ENCODE data around the gene WWOX. TPM values are rescaled to one million over a fixed set of nuclear protein-coding genes. Genes with fewer than 3 reads are reported as not detected.

The WWOX gene
- total RNA-seq, 1 donor from 2014 or later = 43.2 TPM

DNA sequence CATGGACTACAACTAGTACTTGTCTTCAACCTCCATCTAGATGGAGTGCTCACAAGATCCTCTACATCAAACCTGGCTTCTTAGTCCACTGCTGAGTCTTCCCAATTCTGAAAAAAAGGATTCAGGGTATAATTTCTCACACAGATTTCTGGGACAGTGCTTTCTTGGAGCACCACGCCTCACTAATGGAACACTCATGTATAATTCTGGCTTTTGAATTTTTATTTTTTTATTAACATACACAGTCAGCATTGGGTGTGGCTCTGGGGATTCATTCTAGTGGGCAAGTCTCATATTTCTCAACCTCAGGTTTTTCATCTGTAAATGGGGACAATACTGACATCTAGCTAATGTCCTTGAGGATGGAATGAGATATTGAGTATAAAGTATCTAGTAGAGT lies 696.0 kb downstream of the WWOX start:
- Mint-ChIP-seq H3K4me1 (ENCODE audit: low read depth) (no peaks in the 10 kb centered on the region), H3K27me3 (no peaks in the 10 kb centered on the region), H3K27ac (no peak overlapping the region), H3K4me3 (ENCODE audit: low read depth) (no peak overlapping the region), H3K9me3 (ENCODE audit: low read depth) (no peaks in the 10 kb centered on the region), H3K36me3 (ENCODE audit: insufficient read depth) (no peaks in the 10 kb centered on the region)
- TF ChIP-seq, protein P1, sequence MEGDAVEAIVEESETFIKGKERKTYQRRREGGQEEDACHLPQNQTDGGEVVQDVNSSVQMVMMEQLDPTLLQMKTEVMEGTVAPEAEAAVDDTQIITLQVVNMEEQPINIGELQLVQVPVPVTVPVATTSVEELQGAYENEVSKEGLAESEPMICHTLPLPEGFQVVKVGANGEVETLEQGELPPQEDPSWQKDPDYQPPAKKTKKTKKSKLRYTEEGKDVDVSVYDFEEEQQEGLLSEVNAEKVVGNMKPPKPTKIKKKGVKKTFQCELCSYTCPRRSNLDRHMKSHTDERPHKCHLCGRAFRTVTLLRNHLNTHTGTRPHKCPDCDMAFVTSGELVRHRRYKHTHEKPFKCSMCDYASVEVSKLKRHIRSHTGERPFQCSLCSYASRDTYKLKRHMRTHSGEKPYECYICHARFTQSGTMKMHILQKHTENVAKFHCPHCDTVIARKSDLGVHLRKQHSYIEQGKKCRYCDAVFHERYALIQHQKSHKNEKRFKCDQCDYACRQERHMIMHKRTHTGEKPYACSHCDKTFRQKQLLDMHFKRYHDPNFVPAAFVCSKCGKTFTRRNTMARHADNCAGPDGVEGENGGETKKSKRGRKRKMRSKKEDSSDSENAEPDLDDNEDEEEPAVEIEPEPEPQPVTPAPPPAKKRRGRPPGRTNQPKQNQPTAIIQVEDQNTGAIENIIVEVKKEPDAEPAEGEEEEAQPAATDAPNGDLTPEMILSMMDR (IDR thresholded peaks at IDR 0.05; ENCODE audit: unreplicated experiment) = no peak
- no peak for DNase-seq (ENCODE audit: low spot score, unreplicated experiment)

DNA sequence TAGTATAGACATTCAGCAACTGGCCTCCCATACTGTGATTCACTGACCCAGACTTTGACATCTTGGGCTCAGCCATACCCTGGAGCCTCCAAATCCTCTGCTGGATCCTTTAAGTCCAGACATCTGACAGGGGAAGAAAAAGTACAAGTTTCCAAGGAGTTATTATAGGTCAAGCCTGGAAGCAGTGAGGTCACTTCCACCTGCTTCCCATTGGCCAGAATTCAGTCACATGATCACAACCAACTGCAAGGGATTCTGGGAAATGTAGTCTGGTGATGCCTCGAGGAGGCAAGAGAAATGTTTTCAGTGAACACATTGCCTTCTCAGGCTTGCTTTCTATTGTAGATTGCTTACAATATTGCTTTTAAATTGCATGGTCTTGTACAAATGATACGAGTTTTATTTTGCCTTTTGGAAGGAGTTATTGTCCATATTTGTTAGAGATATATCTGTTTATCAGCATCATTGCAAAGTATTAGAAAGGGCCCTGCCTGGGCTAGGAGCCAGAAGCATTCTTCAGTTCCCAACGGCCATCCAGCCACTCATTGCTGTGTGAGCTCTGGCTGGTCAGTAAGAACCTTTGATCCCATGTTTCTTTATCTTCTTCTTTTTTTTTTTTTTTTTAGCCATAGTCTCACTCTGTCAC lies 696.9 kb downstream of the WWOX start:
- TF ChIP-seq, protein P1 (IDR thresholded peaks at IDR 0.05; ENCODE audit: unreplicated experiment) = no peak
- no peak for DNase-seq (ENCODE audit: low spot score, unreplicated experiment)
- Mint-ChIP-seq H3K4me1 (ENCODE audit: low read depth) (no peaks in the 10 kb centered on the region), H3K4me3 (ENCODE audit: low read depth) (no peak overlapping the region), H3K9me3 (ENCODE audit: low read depth) (no peaks in the 10 kb centered on the region), H3K36me3 (ENCODE audit: insufficient read depth) (no peaks in the 10 kb centered on the region), H3K27me3 (no peaks in the 10 kb centered on the region), H3K27ac (no peak overlapping the region)

DNA sequence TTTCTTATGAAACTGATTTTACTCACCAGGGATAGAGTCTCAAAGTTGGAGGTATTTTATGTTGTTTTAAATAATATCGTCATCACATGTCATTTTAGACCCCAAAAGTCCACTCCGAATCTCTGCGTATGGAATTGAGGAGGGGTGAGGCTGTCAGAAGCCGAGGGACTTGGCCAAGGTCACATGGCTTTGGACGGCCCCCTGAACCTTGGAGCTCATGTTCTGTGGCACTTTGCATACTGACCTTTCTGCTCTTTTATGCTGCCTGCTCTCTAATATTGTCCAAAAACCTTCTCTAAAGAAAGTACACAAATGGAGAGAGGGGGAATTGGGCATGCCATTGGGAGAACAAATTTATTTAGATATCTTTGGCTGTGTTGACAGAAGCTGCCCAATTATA lies 700.0 kb downstream of the WWOX start:
- Mint-ChIP-seq H3K4me1 (ENCODE audit: low read depth) (no peaks in the 10 kb centered on the region), H3K27me3 (no peaks in the 10 kb centered on the region), H3K27ac (no peak overlapping the region), H3K9me3 (ENCODE audit: low read depth) (no peaks in the 10 kb centered on the region), H3K4me3 (ENCODE audit: low read depth) (no peak overlapping the region), H3K36me3 (ENCODE audit: insufficient read depth) (no peaks in the 10 kb centered on the region)
- no peak for DNase-seq (ENCODE audit: low spot score, unreplicated experiment)
- TF ChIP-seq, protein P1 (IDR thresholded peaks at IDR 0.05; ENCODE audit: unreplicated experiment) = no peak

DNA sequence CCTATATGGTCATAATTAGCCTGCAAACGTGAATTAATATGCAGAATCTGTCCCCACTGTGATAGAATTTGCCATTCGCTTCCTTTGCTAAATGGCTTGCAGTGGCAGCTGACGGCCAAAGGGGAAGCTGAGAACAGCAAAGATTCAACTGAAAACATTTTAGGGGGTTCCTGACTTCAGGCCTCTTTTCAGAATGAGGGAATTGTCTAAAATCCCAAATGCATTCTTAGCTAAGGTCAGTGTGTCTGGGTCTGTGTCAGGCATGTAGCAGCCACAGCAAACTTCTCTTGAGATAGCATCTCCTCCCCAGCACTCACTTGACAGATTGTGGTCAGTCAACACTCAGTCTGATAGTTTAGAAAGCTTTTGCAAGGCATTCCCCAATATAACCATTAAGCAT lies 701.1 kb downstream of the WWOX start:
- no peaks in the 10 kb centered on the region for H3K36me3 Mint-ChIP-seq (ENCODE audit: insufficient read depth)
- TF ChIP-seq, protein P1 (IDR thresholded peaks at IDR 0.05; ENCODE audit: unreplicated experiment) = no peak
- H3K4me1 Mint-ChIP-seq (ENCODE audit: low read depth) = no peaks in the 10 kb centered on the region
- H3K27ac Mint-ChIP-seq = no peak overlapping the region
- no peak for DNase-seq (ENCODE audit: low spot score, unreplicated experiment)
- no peaks in the 10 kb centered on the region for H3K27me3 Mint-ChIP-seq
- no peak overlapping the region for H3K4me3 Mint-ChIP-seq (ENCODE audit: low read depth)
- peaks cover 1% of the 10 kb centered on the region for H3K9me3 Mint-ChIP-seq (ENCODE audit: low read depth)

DNA sequence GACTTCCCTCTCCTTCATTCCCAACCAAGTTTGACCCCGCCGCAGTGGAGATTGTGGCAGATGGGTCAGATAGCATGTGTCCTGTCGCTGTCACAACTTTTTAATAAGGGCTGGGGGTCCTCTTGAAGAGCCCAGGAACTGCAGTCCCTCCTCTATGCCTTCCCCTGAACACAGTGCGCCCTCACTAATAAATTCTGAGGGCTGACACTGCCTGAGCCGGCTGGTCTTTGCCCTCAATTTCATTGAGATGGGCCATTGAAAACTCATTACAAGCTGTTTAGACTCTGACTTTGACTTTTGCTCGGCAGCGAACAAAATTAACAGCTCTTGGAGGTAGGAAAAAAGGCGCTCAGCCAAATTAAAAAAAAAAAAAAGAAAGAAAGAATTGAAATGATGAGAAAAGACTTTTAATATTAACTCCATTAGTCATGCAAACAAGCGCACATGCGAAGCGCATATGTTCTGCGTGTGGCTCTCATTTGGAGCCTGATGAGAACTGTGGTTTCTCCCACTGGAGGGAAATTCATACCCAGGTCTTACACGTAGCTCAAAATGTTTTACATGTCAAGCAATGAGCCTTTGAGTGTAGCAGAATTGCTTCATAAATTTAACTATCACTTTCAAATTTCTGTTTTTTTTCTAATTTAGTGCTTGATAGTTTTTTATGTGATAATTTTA lies 704.7 kb downstream of the WWOX start:
- no peaks in the 10 kb centered on the region for H3K27me3 Mint-ChIP-seq
- no peak overlapping the region for H3K27ac Mint-ChIP-seq
- H3K4me1 Mint-ChIP-seq (ENCODE audit: low read depth) = no peaks in the 10 kb centered on the region
- H3K9me3 Mint-ChIP-seq (ENCODE audit: low read depth) = peaks cover 3% of the 10 kb centered on the region
- no peak for DNase-seq (ENCODE audit: low spot score, unreplicated experiment)
- H3K36me3 Mint-ChIP-seq (ENCODE audit: insufficient read depth) = no peaks in the 10 kb centered on the region
- TF ChIP-seq, protein P1 (IDR thresholded peaks at IDR 0.05; ENCODE audit: unreplicated experiment) = no peak
- no peak overlapping the region for H3K4me3 Mint-ChIP-seq (ENCODE audit: low read depth)
